Neuronal stem cell (in vitro differentiated cells): ENCODE measurements around the gene SPATA16.

Experiments
- DNase-seq: peaks from one replicate; pipeline ENCODE4 v3.0.0-alpha.2; 2013; ENCODE audit warnings: low spot score
- H2AFZ ChIP-seq: one replicate; pipeline ENCODE4 v1.6.1; 2013; ENCODE audit warnings: mild to moderate bottlenecking, low read length, inconsistent platforms
- H2AK5ac ChIP-seq: 2 replicates; pipeline ENCODE4 v1.6.1; 2013; ENCODE audit warnings: low read depth, mild to moderate bottlenecking, inconsistent platforms, low read length, moderate library complexity, mixed read lengths
- H2BK120ac ChIP-seq: 2 replicates; pipeline ENCODE4 v1.6.1; 2013; ENCODE audit warnings: low read depth, mild to moderate bottlenecking, inconsistent platforms, low read length, moderate library complexity, mixed read lengths
- H2BK12ac ChIP-seq: one replicate; pipeline ENCODE4 v1.6.1; 2013; ENCODE audit warnings: low read length, inconsistent platforms
- H2BK15ac ChIP-seq: 2 replicates; pipeline ENCODE4 v1.6.1; 2013; ENCODE audit warnings: mild to moderate bottlenecking, low read length, inconsistent platforms, mixed read lengths
- H2BK5ac ChIP-seq: one replicate; pipeline ENCODE4 v1.6.1; 2013; ENCODE audit warnings: inconsistent platforms, mild to moderate bottlenecking, low read length, moderate library complexity
- H3K14ac ChIP-seq: one replicate; pipeline ENCODE4 v1.6.1; 2013; ENCODE audit warnings: low read length, inconsistent platforms
- H3K18ac ChIP-seq: 2 replicates; pipeline ENCODE4 v1.6.1; 2013; ENCODE audit warnings: low read length, inconsistent platforms
- H3K23ac ChIP-seq: 2 replicates; pipeline ENCODE4 v1.6.1; 2013; ENCODE audit warnings: low read depth, mild to moderate bottlenecking, mixed read lengths, low read length, inconsistent platforms; ENCODE audit not compliant: poor library complexity
- H3K27ac ChIP-seq: replicated peaks from 3 replicates; pipeline ENCODE4 v1.5.1; 2013; ENCODE audit warnings: low read length, inconsistent platforms
- H3K27me3 ChIP-seq, 3 experiments: 2 replicates each; pipeline ENCODE4 v1.6.1; 2013; ENCODE audit warnings: low read length in 3 of 3, mild to moderate bottlenecking in 2 of 3, inconsistent platforms in 1 of 3, low read depth in 1 of 3, mixed read lengths in 1 of 3, moderate library complexity in 1 of 3; ENCODE audit not compliant: control insufficient read depth in 3 of 3, insufficient read depth in 3 of 3
- H3K36me3 ChIP-seq, 2 donors: replicated peaks in 1 of 2; 2 replicates each; pipeline ENCODE4 v1.6.1; 2013; ENCODE audit warnings: low read length in 2 of 2; ENCODE audit not compliant: control insufficient read depth in 2 of 2, insufficient read depth in 2 of 2
- H3K4ac ChIP-seq: 2 replicates; pipeline ENCODE4 v1.6.1; 2013; ENCODE audit warnings: inconsistent platforms, mild to moderate bottlenecking, low read length, moderate library complexity
- H3K4me1 ChIP-seq, 2 donors: 1 replicate in 1 of 2; 2 replicates in 1 of 2; pipeline ENCODE4 v1.6.1; 2013; ENCODE audit warnings: low read length in 2 of 2, low read depth in 1 of 2; ENCODE audit not compliant: control insufficient read depth in 2 of 2, insufficient read depth in 1 of 2
- H3K4me2 ChIP-seq: one replicate; pipeline ENCODE4 v1.6.1; 2013; ENCODE audit warnings: mild to moderate bottlenecking, low read length, inconsistent platforms; ENCODE audit not compliant: insufficient read depth, poor library complexity, severe bottlenecking
- H3K4me3 ChIP-seq, 2 donors: 2 replicates each; pipeline ENCODE4 v1.5.1; 2013; ENCODE audit warnings: low read length in 2 of 2, mild to moderate bottlenecking in 2 of 2, inconsistent platforms in 1 of 2, moderate library complexity in 1 of 2
- H3K79me1 ChIP-seq: one replicate; pipeline ENCODE4 v1.6.1; 2013; ENCODE audit warnings: low read depth, mild to moderate bottlenecking, inconsistent platforms, low read length, moderate library complexity
- H3K9ac ChIP-seq: one replicate; pipeline ENCODE4 v1.6.1; 2013; ENCODE audit warnings: mild to moderate bottlenecking, low read depth, low read length, inconsistent platforms; ENCODE audit not compliant: poor library complexity
- H3K9me3 ChIP-seq, 2 donors: replicated peaks in 1 of 2; 2 replicates each; pipeline versions ENCODE3 to v1.6.1; 2013; ENCODE audit warnings: low read length in 2 of 2, mild to moderate bottlenecking in 2 of 2, inconsistent platforms in 1 of 2, low read depth in 1 of 2, mixed read lengths in 1 of 2, moderate library complexity in 1 of 2; ENCODE audit not compliant: control insufficient read depth in 2 of 2, insufficient read depth in 1 of 2
- H4K8ac ChIP-seq: one replicate; pipeline ENCODE4 v1.6.1; 2013; ENCODE audit warnings: low read depth, mild to moderate bottlenecking, inconsistent platforms, low read length, moderate library complexity
- H4K91ac ChIP-seq: one replicate; pipeline ENCODE4 v1.6.1; 2013; ENCODE audit warnings: low read length, low read depth, mild to moderate bottlenecking, inconsistent platforms; ENCODE audit not compliant: poor library complexity
- WGBS, 2 donors: extraction: QIAGEN DNeasy Blood & Tissue Kit; methylation state at CpG; one replicate each; pipeline ENCODE4 v1.1.7; 2013; ENCODE audit warnings: missing lambda C conversion rate in 2 of 2, mixed read lengths in 1 of 2; ENCODE audit not compliant: insufficient read length in 2 of 2, insufficient replicate concordance in 1 of 2; ENCODE audit errors: extremely low coverage in 2 of 2; 5-methylcytosine and 5-hydroxymethylcytosine counted together

Gene SPATA16

DNA sequence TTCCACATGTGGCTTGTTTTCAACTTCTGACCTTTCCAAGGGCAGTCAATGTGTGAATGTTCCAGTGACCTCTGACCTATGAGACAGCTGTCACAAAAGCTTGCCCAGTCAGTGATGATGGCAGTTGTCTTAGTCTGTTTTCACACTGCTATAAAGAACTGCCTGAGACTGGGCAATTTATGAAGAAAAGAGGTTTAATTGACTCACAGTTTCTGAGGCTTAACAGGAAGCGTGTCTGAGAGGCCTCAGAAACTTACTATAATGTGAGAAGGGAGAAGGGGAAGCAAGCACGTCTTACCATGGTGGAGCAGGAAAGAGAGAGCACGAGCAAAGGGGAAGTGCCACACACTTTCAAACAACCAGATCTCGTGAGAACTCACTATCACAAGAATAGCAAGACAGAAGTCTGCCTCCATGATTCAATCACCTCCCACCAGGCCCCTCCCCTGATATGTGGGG, 294.9 kb downstream of the SPATA16 start:
- Histone ChIP-seq H3K4me3 (peak overlapping the region in 1 of 2 donors; percentile 4), H3K79me1 (no peaks in the 10 kb centered on the region), H2BK15ac (no peak overlapping the region), H3K4ac (no peak overlapping the region), H2AK5ac (no peak overlapping the region), H3K27me3 (no peaks in the 10 kb centered on the region), H3K9ac (no peak overlapping the region), H3K9me3 (peaks cover 3 to 11% of the 10 kb centered on the region in 2 donors), H2BK5ac (no peak overlapping the region), H3K27ac (peak overlapping the region; percentile 57), H2AFZ (peak overlapping the region; percentile 80), H2BK12ac (no peak overlapping the region), H2BK120ac (no peak overlapping the region), H3K23ac (no peak overlapping the region), H4K8ac (no peak overlapping the region), H4K91ac (no peak overlapping the region), H3K14ac (no peak overlapping the region), H3K18ac (no peak overlapping the region), H3K4me1 (peaks cover 4 to 13% of the 10 kb centered on the region in 2 donors), H3K36me3 (no peaks in the 10 kb centered on the region), H3K4me2 (no peak overlapping the region)
- DNase-seq = no peak
- no CpG with 5 or more reads among the region's 4 CpGs for WGBS, 2 donors

DNA sequence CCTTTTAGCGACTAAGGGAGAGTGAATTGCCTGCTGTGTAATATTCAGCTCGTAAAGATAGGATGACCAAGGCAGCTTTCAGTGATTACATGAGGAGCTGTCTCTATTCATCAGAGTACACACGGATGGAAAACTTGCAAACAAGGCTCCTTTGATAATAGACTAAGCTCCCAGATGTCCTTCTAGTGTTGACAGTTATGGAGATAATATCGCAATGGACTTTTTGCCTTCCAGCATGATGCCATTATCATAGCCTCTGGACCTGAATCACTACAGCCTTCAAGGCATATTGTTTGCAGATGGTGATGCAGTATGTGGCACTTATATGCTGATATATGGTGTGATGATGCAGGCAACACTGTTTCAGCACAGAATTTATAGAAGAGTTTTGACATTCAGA, 296.6 kb downstream of the SPATA16 start:
- no peak overlapping the region for H4K8ac ChIP-seq
- H3K27me3 ChIP-seq = no peaks in the 10 kb centered on the region
- no CpG with 5 or more reads among the region's 4 CpGs for WGBS, 2 donors
- H2BK5ac ChIP-seq = no peak overlapping the region
- H3K4ac ChIP-seq = no peak overlapping the region
- no peak overlapping the region for H2BK12ac ChIP-seq
- no peak overlapping the region for H2AFZ ChIP-seq
- H3K9me3 ChIP-seq = peaks cover 3 to 7% of the 10 kb centered on the region in 2 donors
- DNase-seq = no peak
- H2AK5ac ChIP-seq = no peak overlapping the region
- peaks cover 4 to 15% of the 10 kb centered on the region in 2 donors for H3K4me1 ChIP-seq
- no peak overlapping the region for H4K91ac ChIP-seq
- no peak overlapping the region for H3K4me3 ChIP-seq
- no peaks in the 10 kb centered on the region for H3K79me1 ChIP-seq
- no peaks in the 10 kb centered on the region for H3K36me3 ChIP-seq
- no peak overlapping the region for H3K14ac ChIP-seq
- no peak overlapping the region for H3K27ac ChIP-seq
- no peak overlapping the region for H3K23ac ChIP-seq
- no peak overlapping the region for H3K9ac ChIP-seq
- no peak overlapping the region for H2BK120ac ChIP-seq
- no peak overlapping the region for H2BK15ac ChIP-seq
- no peak overlapping the region for H3K4me2 ChIP-seq
- H3K18ac ChIP-seq = no peak overlapping the region

DNA sequence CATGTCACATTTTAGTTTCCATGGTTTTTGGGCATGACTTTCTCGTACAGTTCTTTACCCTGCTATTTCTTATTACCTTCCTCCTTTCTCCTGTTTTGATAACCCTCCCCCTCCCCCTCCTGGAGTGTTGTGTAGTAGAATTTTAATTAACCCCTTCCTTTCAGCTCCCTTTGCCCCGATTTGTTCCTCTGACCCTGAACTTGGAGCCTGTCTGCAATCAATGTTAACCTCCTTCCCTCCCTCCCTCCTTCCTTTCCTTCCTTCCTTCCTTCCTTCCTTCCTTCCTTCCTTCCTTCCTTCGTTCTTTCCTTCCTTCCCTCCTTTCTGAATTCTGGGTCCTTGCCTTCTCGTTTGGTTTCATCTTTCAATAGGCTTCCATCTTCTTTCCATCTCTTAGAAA, 300.1 kb downstream of the SPATA16 start:
- Histone ChIP-seq H3K4me1 (peaks cover 0 to 2% of the 10 kb centered on the region in 2 donors), H2BK5ac (no peak overlapping the region), H3K4ac (no peak overlapping the region), H3K14ac (no peak overlapping the region), H2AK5ac (no peak overlapping the region), H2BK15ac (no peak overlapping the region), H2BK120ac (no peak overlapping the region), H3K36me3 (no peaks in the 10 kb centered on the region), H4K8ac (no peak overlapping the region), H3K79me1 (no peaks in the 10 kb centered on the region), H2AFZ (no peak overlapping the region), H3K9ac (no peak overlapping the region), H3K27me3 (no peaks in the 10 kb centered on the region), H4K91ac (no peak overlapping the region), H3K4me2 (no peak overlapping the region), H3K4me3 (no peak overlapping the region), H2BK12ac (no peak overlapping the region), H3K27ac (no peak overlapping the region), H3K18ac (no peak overlapping the region), H3K23ac (no peak overlapping the region), H3K9me3 (no peaks in the 10 kb centered on the region)
- DNase-seq = no peak
- no CpG with 5 or more reads among the region's 4 CpGs for WGBS, 2 donors

DNA sequence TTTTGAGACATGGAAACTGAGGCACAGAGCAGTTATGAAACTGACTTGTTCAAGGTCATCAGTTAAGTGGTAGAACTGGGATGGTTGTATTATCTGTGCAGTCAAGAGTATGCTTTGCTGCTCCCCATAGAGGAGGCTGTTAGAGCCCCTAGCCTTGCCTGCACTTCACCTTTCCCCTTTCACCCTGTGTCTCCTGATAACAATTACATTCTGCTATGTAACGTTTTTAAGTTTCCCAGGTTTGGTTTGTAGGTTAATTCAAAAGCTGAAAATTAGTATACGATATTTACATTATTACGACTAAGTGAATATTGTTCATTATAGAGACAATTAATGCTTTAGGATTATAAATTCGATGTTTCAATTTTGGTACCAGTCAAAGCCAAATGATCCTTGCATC, 300.6 kb downstream of the SPATA16 start:
- H3K23ac ChIP-seq = no peak overlapping the region
- H3K14ac ChIP-seq = no peak overlapping the region
- H3K9ac ChIP-seq = no peak overlapping the region
- no peak overlapping the region for H2AFZ ChIP-seq
- H3K4me3 ChIP-seq = no peak overlapping the region
- H4K91ac ChIP-seq = no peak overlapping the region
- no peak overlapping the region for H2AK5ac ChIP-seq
- no peak overlapping the region for H3K4ac ChIP-seq
- H3K79me1 ChIP-seq = no peaks in the 10 kb centered on the region
- no peak overlapping the region for H2BK120ac ChIP-seq
- H2BK12ac ChIP-seq = no peak overlapping the region
- H3K27ac ChIP-seq = no peak overlapping the region
- H3K27me3 ChIP-seq = no peaks in the 10 kb centered on the region
- no peak overlapping the region for H2BK5ac ChIP-seq
- no peak for DNase-seq
- H3K4me1 ChIP-seq = peaks cover 0 to 2% of the 10 kb centered on the region in 2 donors
- H3K36me3 ChIP-seq = no peaks in the 10 kb centered on the region
- WGBS, 2 donors = no CpG with 5 or more reads among the region's 4 CpGs
- no peak overlapping the region for H4K8ac ChIP-seq
- H3K18ac ChIP-seq = no peak overlapping the region
- H2BK15ac ChIP-seq = no peak overlapping the region
- H3K4me2 ChIP-seq = no peak overlapping the region
- H3K9me3 ChIP-seq = no peaks in the 10 kb centered on the region
